GOT3 (cell line): ENCODE measurements around the gene PLCL1.
"Not testable (repeated sequence)": the region's sequence is repeated elsewhere in the genome, so short reads cannot be mapped to it uniquely, and the experiment has no call there.

Source experiments
- DNase-seq: peaks from one replicate; lab custom pipeline; 2025; ENCODE audit warnings: mixed read lengths; lab: John Stamatoyannopoulos, UW

PLCL1 gene

GRCh38 chr2:198177040-198177439, 372.6 kb downstream of the PLCL1 start:
- DNase-seq, result no peak

GRCh38 chr2:198178766-198179165, 374.4 kb downstream of the PLCL1 start:
- no peak for DNase-seq

GRCh38 chr2:198186257-198186656, 381.9 kb downstream of the PLCL1 start:
- no peak for DNase-seq

GRCh38 chr2:198187841-198188240, 383.4 kb downstream of the PLCL1 start:
- DNase-seq, result no peak

- no peak for DNase-seq
These were observed 384.6 kb downstream of the PLCL1 start for GRCh38 chr2:198188982-198189381.

GRCh38 chr2:198191651-198192050, 387.3 kb downstream of the PLCL1 start:
- no peak for DNase-seq

- DNase-seq, result not testable (repeated sequence)
These were observed 392.2 kb downstream of the PLCL1 start for GRCh38 chr2:198196556-198196955.
